Stimulated activated naive CD8-positive, alpha-beta T cell treated with anti-CD3 and anti-CD28 coated beads, Interleukin-15, Interleukin-2, amounts not matched to agents 100 ng/mL and 50 ng/mL, for 24 hours (primary cell): ENCODE data around the gene SHLD2.
"Not testable (repeated sequence)": the region's sequence is repeated elsewhere in the genome, so short reads cannot be mapped to it uniquely, and the experiment has no call there.

Source experiments
- H3K27ac Mint-ChIP-seq: one replicate; pipeline ENCODE4 v1.8.0; 2021; ENCODE audit warnings: mild to moderate bottlenecking, mixed read lengths
- H3K27me3 Mint-ChIP-seq: one replicate; pipeline ENCODE4 v1.8.0; 2021; ENCODE audit warnings: mixed read lengths
- H3K36me3 Mint-ChIP-seq: one replicate; pipeline ENCODE4 v1.8.0; 2021; ENCODE audit warnings: low read depth, mixed read lengths
- H3K4me1 Mint-ChIP-seq: one replicate; pipeline ENCODE4 v1.8.0; 2021; ENCODE audit warnings: low read depth, mixed read lengths
- H3K4me3 Mint-ChIP-seq: one replicate; pipeline ENCODE4 v1.8.0; 2021; ENCODE audit warnings: mild to moderate bottlenecking, mixed read lengths
- H3K9me3 Mint-ChIP-seq: one replicate; pipeline ENCODE4 v1.8.0; 2021; ENCODE audit warnings: mixed read lengths

The SHLD2 gene

GRCh38 chr10:87101996-87102395 is 7.0 kb downstream of the SHLD2 start:
- Mint-ChIP-seq H3K4me3 (no peak overlapping the region), H3K4me1 (peaks cover 10% of the 10 kb centered on the region), H3K36me3 (peaks cover 67% of the 10 kb centered on the region), H3K27ac (no peak overlapping the region), H3K9me3 (no peaks in the 10 kb centered on the region), H3K27me3 (no peaks in the 10 kb centered on the region)

- not testable (repeated sequence) for H3K9me3 Mint-ChIP-seq, H3K27me3 Mint-ChIP-seq, H3K4me1 Mint-ChIP-seq, H3K4me3 Mint-ChIP-seq, H3K27ac Mint-ChIP-seq
- H3K36me3 Mint-ChIP-seq: peaks cover 70% of the 10 kb centered on the region
These were observed 9.7 kb downstream of the SHLD2 start for GRCh38 chr10:87104727-87105126.

- no peak overlapping the region for H3K27ac Mint-ChIP-seq
- peaks cover 66% of the 10 kb centered on the region for H3K36me3 Mint-ChIP-seq
- H3K4me3 Mint-ChIP-seq: no peak overlapping the region
- no peaks in the 10 kb centered on the region for H3K27me3 Mint-ChIP-seq
- no peaks in the 10 kb centered on the region for H3K9me3 Mint-ChIP-seq
- H3K4me1 Mint-ChIP-seq: no peaks in the 10 kb centered on the region
These were observed 10.6 kb downstream of the SHLD2 start for GRCh38 chr10:87105446-87106124.

- not testable (repeated sequence) for H3K27ac Mint-ChIP-seq, H3K4me3 Mint-ChIP-seq, H3K4me1 Mint-ChIP-seq, H3K27me3 Mint-ChIP-seq, H3K9me3 Mint-ChIP-seq
- H3K36me3 Mint-ChIP-seq: peaks cover 26% of the 10 kb centered on the region
These were observed 23.1 kb downstream of the SHLD2 start for GRCh38 chr10:87118122-87118521.

- H3K36me3 Mint-ChIP-seq: peaks cover 22% of the 10 kb centered on the region
- H3K27me3 Mint-ChIP-seq, H3K4me3 Mint-ChIP-seq, H3K4me1 Mint-ChIP-seq, H3K27ac Mint-ChIP-seq, H3K9me3 Mint-ChIP-seq: not testable (repeated sequence)
These were observed 24.0 kb downstream of the SHLD2 start for GRCh38 chr10:87119029-87119428.

- H3K27ac Mint-ChIP-seq, H3K4me1 Mint-ChIP-seq, H3K4me3 Mint-ChIP-seq, H3K9me3 Mint-ChIP-seq, H3K27me3 Mint-ChIP-seq: not testable (repeated sequence)
- H3K36me3 Mint-ChIP-seq: peaks cover 13% of the 10 kb centered on the region
These were observed 28.3 kb downstream of the SHLD2 start for GRCh38 chr10:87123351-87123750.

GRCh38 chr10:87127048-87127447 is 32.0 kb downstream of the SHLD2 start:
- H3K4me3 Mint-ChIP-seq, H3K27me3 Mint-ChIP-seq, H3K4me1 Mint-ChIP-seq, H3K9me3 Mint-ChIP-seq, H3K27ac Mint-ChIP-seq: not testable (repeated sequence)
- peaks cover 21% of the 10 kb centered on the region for H3K36me3 Mint-ChIP-seq

GRCh38 chr10:87127607-87128156 is 32.7 kb downstream of the SHLD2 start:
- not testable (repeated sequence) for H3K4me3 Mint-ChIP-seq, H3K9me3 Mint-ChIP-seq, H3K27me3 Mint-ChIP-seq, H3K27ac Mint-ChIP-seq, H3K4me1 Mint-ChIP-seq
- peaks cover 16% of the 10 kb centered on the region for H3K36me3 Mint-ChIP-seq

GRCh38 chr10:87132176-87132575 is 37.2 kb downstream of the SHLD2 start:
- H3K36me3 Mint-ChIP-seq: peaks cover 37% of the 10 kb centered on the region
- not testable (repeated sequence) for H3K27me3 Mint-ChIP-seq, H3K4me3 Mint-ChIP-seq, H3K4me1 Mint-ChIP-seq, H3K9me3 Mint-ChIP-seq, H3K27ac Mint-ChIP-seq

GRCh38 chr10:87133936-87134335 is 38.9 kb downstream of the SHLD2 start:
- H3K9me3 Mint-ChIP-seq, H3K4me1 Mint-ChIP-seq, H3K27me3 Mint-ChIP-seq, H3K27ac Mint-ChIP-seq, H3K4me3 Mint-ChIP-seq: not testable (repeated sequence)
- peaks cover 42% of the 10 kb centered on the region for H3K36me3 Mint-ChIP-seq

- H3K36me3 Mint-ChIP-seq: peaks cover 43% of the 10 kb centered on the region
- H3K4me1 Mint-ChIP-seq, H3K27me3 Mint-ChIP-seq, H3K9me3 Mint-ChIP-seq, H3K27ac Mint-ChIP-seq, H3K4me3 Mint-ChIP-seq: not testable (repeated sequence)
These were observed 39.4 kb downstream of the SHLD2 start for GRCh38 chr10:87134440-87134839.

GRCh38 chr10:87137478-87137877 is 42.5 kb downstream of the SHLD2 start:
- not testable (repeated sequence) for H3K27ac Mint-ChIP-seq, H3K4me1 Mint-ChIP-seq, H3K4me3 Mint-ChIP-seq, H3K27me3 Mint-ChIP-seq, H3K9me3 Mint-ChIP-seq
- H3K36me3 Mint-ChIP-seq: peaks cover 37% of the 10 kb centered on the region

GRCh38 chr10:87142230-87143108 is 47.5 kb downstream of the SHLD2 start:
- not testable (repeated sequence) for H3K9me3 Mint-ChIP-seq, H3K27me3 Mint-ChIP-seq, H3K4me3 Mint-ChIP-seq, H3K4me1 Mint-ChIP-seq, H3K27ac Mint-ChIP-seq
- peaks cover 17% of the 10 kb centered on the region for H3K36me3 Mint-ChIP-seq

GRCh38 chr10:87143109-87143418 is 48.1 kb downstream of the SHLD2 start:
- H3K4me3 Mint-ChIP-seq, H3K27ac Mint-ChIP-seq, H3K9me3 Mint-ChIP-seq, H3K4me1 Mint-ChIP-seq, H3K27me3 Mint-ChIP-seq: not testable (repeated sequence)
- peaks cover 13% of the 10 kb centered on the region for H3K36me3 Mint-ChIP-seq

GRCh38 chr10:87145598-87145997 is 50.6 kb downstream of the SHLD2 start:
- not testable (repeated sequence) for H3K27ac Mint-ChIP-seq, H3K4me3 Mint-ChIP-seq, H3K4me1 Mint-ChIP-seq

More at GRCh38 chr10:87145598-87145997, 50.6 kb downstream of the SHLD2 start:
- not testable (repeated sequence) for H3K27me3 Mint-ChIP-seq, H3K9me3 Mint-ChIP-seq, H3K36me3 Mint-ChIP-seq
